GM19328 (cell line): ENCODE results near the gene LIN28A.
"Not testable (repeated sequence)": the region's sequence is repeated elsewhere in the genome, so short reads cannot be mapped to it uniquely, and the experiment has no call there.

ENCODE experiments used
- ATAC-seq: cut with Tn5 transposase; IDR thresholded peaks from one replicate; pipeline ENCODE4 v1.9.1; 2021; ENCODE audit warnings: mild to moderate bottlenecking, moderate library complexity; ENCODE audit not compliant: unreplicated experiment

LIN28A gene, protein sequence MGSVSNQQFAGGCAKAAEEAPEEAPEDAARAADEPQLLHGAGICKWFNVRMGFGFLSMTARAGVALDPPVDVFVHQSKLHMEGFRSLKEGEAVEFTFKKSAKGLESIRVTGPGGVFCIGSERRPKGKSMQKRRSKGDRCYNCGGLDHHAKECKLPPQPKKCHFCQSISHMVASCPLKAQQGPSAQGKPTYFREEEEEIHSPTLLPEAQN

GRCh38 chr1:26410706-26411623 lies at the start of gene LIN28A:
TSS of gene LIN28A (plus strand) at chr1:26410817. CDS start at chr1:26410892, 75 bp downstream.
- no peak for ATAC-seq

- ATAC-seq, result no peak
These were observed 49.0 kb upstream of the LIN28A start for GRCh38 chr1:26361605-26362122.

GRCh38 chr1:26362331-26362730 lies 48.3 kb upstream of the LIN28A start:
- ATAC-seq, result no peak

GRCh38 chr1:26363549-26364448 lies 46.8 kb upstream of the LIN28A start:
- ATAC-seq, result no peak

GRCh38 chr1:26364956-26365355 lies 45.7 kb upstream of the LIN28A start:
- no peak for ATAC-seq

DNA sequence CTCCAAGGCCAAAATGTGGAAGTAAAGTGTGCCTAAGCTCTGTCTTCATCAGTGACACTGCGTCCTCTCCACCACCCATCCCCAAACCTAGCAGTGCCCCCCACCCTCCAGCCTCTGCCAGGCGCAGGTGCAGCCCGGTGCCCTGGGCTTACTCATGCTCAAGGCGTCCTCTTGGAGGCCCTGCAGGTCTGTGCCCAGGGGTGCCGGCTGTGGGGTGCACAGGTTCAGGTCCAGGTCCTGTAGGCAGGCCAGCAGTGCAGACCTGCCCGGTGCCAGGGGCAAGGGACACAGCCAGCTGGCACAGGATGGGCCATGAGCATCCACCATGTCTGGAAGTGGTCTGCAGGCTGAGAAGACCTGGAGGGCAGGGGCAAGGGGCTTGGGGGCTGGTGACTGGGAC lies 43.2 kb upstream of the LIN28A start:
- no peak for ATAC-seq

- no peak for ATAC-seq
These were observed 42.6 kb upstream of the LIN28A start for GRCh38 chr1:26368006-26368405.

DNA sequence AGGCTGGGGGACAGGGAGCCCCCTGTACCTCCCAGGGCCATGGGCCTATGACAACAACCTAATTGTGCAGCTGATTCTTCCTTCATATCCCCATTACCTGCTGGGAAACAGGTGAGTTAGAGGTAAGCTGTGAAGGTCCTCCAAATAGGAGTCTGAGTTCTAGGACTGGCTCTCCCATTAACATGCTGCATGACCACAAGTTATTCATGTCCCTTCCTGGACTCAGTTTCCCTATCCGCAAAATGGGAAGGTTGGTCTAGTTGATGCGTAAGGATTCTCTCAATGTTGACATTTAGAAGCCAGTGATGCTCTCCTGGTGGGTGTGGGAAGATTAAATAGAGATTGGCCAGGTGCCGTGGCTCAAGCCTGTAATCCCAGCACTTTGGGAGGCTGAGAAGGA lies 42.1 kb upstream of the LIN28A start:
- ATAC-seq, result no peak

DNA sequence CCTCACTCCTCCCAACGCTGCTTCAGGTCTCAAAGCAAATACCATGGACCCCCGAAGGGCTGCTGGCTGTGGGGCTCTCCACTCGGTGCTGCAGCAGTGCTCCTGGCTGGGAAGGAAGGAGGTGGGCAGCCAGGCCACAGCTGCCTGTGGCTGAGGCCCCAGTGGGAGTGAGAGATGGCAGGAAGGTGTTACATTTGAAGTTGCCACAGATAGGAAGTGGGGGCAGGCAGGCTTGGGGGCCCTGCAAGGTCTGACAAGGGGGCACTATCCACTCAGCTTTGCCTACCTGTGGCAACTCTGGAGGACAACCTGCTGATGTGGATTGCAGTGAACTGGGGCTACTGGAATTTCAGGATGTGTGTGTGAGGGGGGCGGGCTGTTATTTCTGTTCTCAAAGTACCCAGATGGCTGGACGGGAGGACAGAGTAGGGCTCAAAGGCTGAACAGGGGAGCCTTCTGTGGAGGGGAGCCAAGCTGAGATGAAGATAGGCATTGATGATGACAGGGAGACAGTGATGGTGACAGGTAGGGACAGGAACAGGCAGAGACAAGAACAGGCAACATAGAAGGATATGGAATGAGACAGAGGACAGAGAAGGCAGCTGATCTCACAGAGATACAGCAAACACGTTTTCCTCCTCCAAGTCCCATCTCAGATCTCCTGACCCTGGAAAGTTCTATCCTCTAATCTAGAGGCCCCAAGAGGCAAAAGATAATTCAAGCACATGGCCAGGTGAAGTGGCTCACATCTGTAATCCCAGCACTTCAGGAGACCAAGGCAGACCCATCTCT lies 39.8 kb upstream of the LIN28A start:
- no peak for ATAC-seq

DNA sequence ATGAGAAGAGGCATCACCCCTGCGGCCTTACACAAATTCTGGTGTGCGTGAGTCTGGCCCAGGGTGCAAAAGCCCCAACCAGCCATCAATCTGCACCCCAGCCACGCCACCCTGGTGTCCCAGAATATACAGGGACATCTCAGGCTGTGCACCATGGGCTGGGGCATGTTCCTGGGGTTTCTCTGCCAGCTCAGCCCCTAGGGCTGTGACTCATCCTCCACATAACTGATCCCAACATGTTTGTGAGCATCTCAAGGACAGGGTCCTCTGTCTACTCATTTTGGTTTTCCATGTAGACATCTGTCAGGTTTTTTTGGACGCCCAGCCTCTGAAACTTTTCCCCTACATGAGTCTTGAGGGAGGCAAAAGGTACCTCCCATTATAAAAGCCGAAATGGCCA lies 38.6 kb upstream of the LIN28A start:
- ATAC-seq, result no peak

- not testable (repeated sequence) for ATAC-seq
These were observed 38.0 kb upstream of the LIN28A start, which contains the start of gene ZNF683 for GRCh38 chr1:26372611-26373010. TSS of gene ZNF683 (minus strand) at chr1:26372750. CDS start at chr1:26368571, 4,179 bp downstream.

- no peak for ATAC-seq
These were observed 37.3 kb upstream of the LIN28A start for GRCh38 chr1:26373281-26373680.

- ATAC-seq, result no peak
These were observed 36.8 kb upstream of the LIN28A start for GRCh38 chr1:26373789-26374188.

GRCh38 chr1:26374361-26374760 lies 36.3 kb upstream of the LIN28A start:
- ATAC-seq, result not testable (repeated sequence)

GRCh38 chr1:26375081-26375480 lies 35.5 kb upstream of the LIN28A start:
- ATAC-seq, result no peak

- no peak for ATAC-seq
These were observed 34.6 kb upstream of the LIN28A start for GRCh38 chr1:26376050-26376449.

DNA sequence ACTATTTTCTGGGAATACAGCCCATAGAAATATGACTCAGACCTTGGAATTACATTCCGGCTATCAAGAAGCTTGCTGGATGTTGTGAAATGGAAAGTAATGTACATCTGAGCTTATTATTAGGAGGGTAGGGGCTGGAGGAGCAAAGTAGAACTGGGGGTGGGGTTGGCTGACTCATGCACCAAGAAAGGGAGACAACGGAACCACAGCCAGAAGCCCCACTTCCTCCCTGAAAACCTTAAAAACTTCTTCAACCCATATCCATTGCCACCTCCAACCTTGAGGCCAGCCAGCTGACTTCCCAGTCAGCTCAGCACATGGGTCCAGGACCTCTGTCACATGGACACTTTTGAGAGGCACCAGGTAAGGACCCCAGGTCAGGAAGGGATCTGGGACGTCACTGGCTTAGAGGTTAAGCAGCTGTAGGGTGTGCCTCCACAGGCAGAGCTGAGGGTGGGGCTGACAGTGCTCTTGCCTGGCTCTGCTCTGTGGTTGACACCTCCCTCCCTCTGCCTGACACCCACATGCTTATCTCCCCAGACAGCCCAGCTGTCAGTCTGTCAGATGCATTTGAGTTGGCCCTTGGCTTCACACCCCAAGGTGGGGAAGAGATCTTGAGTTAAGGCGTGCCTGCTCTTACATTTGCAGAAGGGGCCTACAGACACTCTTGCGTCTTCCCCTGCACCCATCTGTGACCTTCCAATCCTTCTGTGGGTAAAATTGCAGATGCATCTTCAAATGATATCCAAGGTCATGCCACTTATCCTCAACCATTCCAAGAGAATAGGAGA lies 32.3 kb upstream of the LIN28A start:
- ATAC-seq, result peak; percentile 73

- ATAC-seq, result no peak
These were observed 31.8 kb upstream of the LIN28A start for GRCh38 chr1:26378879-26379251.

DNA sequence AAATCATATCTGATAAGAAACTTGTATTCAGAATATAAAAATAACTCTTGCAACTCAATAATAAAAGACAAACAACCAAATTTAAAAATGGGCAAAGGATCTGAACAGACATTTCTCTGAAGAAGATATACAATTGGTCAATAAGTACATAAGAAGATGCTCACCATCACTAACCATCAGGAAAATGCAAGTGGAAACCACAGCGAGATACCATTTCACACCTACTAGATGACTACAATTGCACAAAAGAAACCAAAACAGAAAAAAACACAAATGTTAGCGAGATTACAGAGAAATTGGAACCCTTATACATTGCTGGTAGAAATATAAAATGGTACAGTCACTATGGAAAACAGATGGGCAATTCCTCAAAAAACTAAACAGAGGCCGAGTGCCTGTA lies 26.5 kb upstream of the LIN28A start:
- ATAC-seq, result no peak
